Psoas muscle (tissue), 8 donors: ENCODE measurements around the gene SPECC1. TPM values are rescaled to one million over a fixed set of nuclear protein-coding genes. Genes with fewer than 3 reads are reported as not detected.
A peak's percentile ranks its signal among the peaks of the same experiment; 100 is the strongest.

ENCODE experiments used
- ATAC-seq, 4 donors: fragments of 200-7000 bp; cut with Tn5 transposase; one replicate each; pipeline ENCODE4 v1.9.1; 2020; ENCODE audit warnings: moderate library complexity in 3 of 4, mild to moderate bottlenecking in 2 of 4
- DNase-seq, 2 donors: peaks; one replicate each; pipeline ENCODE4 v3.0.0-alpha.2; 2020
- H3K27ac ChIP-seq: fragments of 200-600 bp; one replicate; pipeline ENCODE4 v1.8.0; 2022
- H3K27me3 ChIP-seq, 3 donors: fragments of 200-600 bp in 1 of 3; one replicate each; pipeline versions ENCODE4 v1.6.1 to v1.8.0; 2013 to 2022; ENCODE audit warnings: low read length in 2 of 3, mild to moderate bottlenecking in 2 of 3, moderate library complexity in 1 of 3; ENCODE audit not compliant: insufficient read depth in 3 of 3
- H3K36me3 ChIP-seq, 2 donors: fragments of 200-600 bp in 1 of 2; one replicate each; pipeline versions ENCODE4 v1.6.1 to v1.8.0; 2013 to 2022; ENCODE audit warnings: low read depth in 1 of 2, mild to moderate bottlenecking in 1 of 2, moderate library complexity in 1 of 2; ENCODE audit not compliant: insufficient read depth in 1 of 2
- H3K4me1 ChIP-seq: fragments of 200-600 bp; one replicate; pipeline ENCODE4 v1.8.0; 2022
- H3K4me3 ChIP-seq: fragments of 200-600 bp; one replicate; pipeline ENCODE4 v1.8.0; 2022; ENCODE audit warnings: mild to moderate bottlenecking
- H3K9me3 ChIP-seq: fragments of 200-600 bp; one replicate; pipeline ENCODE4 v1.8.0; 2022
- CTCF ChIP-seq: fragments of 200-600 bp; IDR thresholded peaks from one replicate; pipeline ENCODE4 v1.8.0; 2022; ENCODE audit warnings: antibody characterized with exemption
- WGBS, 3 donors: extraction: QIAGEN DNeasy Blood & Tissue Kit; methylation state at CpG; one replicate each; pipeline versions ENCODE4 v1.1.6 to v1.1.7; 2013; 5-methylcytosine and 5-hydroxymethylcytosine counted together
- intact Hi-C, 2 donors: fragments of 100-400 bp; cut with DNase I; formaldehyde crosslinking; loops; one replicate each; pipeline versions ENCODE4 v1.11.0 to v1.14.2; 2022
- polyA plus RNA-seq, 3 donors: library from polyadenylated mRNA; stranded (reverse); fragments of 200-250 nt; gene quantifications; one replicate each; pipeline ENCODE4 v1.2.3, GENCODE V29; 2013
- total RNA-seq, 4 donors: library from RNA; stranded (reverse); fragmentation: NEBNext Ultra II Directional in 2 of 4; extraction: Animal tissue kit (Norgen Biotek cat#: 25700) in 2 of 4; gene quantifications; one replicate each; pipeline versions ENCODE4 v1.2.1 to v1.2.4, GENCODE V29; 2021 to 2023
- donor health status: healthy with polysubstance abuse.
- donor health status: DM: no; HTN: no; CAD: no; lungs with moderate emphysema.
- donor health status: Bipolar disorder and iron deficiency.
- donor health status: healthy.
- donor health status: DM: yes; HTN: yes; CAD: no.
- donor health status: DM: no; HTN: no; CAD: no.
- donor health status: DM: no; HTN: no; CAD: no.
- donor health status: DM: yes; HTN: yes; CAD: no.

SPECC1 gene
- total and polyA plus RNA-seq, 7 donors, result 2.0 to 11.3 (median 4.7) TPM

- no peaks in the 10 kb centered on the region for H3K4me1 ChIP-seq
- H3K36me3 ChIP-seq, result no peaks in the 10 kb centered on the region
- intact Hi-C loops, result no loop called here
- H3K4me3 ChIP-seq, result no peak overlapping the region
- no peaks in the 10 kb centered on the region for H3K27me3 ChIP-seq
- DNase-seq (no peak), ATAC-seq (no peak)
- no peak for TF ChIP-seq CTCF
- H3K9me3 ChIP-seq, result no peaks in the 10 kb centered on the region
- no peak overlapping the region for H3K27ac ChIP-seq
- WGBS, 3 donors, result 96 to 98% (median 97%) methylated on average over 4 of the region's 4 CpGs
Observed at GRCh38 chr17:20241855-20242254, 232.7 kb downstream of the SPECC1 start.

- ATAC-seq (no peak), DNase-seq (no peak)
- Histone ChIP-seq H3K27me3 (no peaks in the 10 kb centered on the region), H3K4me3 (no peak overlapping the region), H3K9me3 (no peaks in the 10 kb centered on the region), H3K4me1 (no peaks in the 10 kb centered on the region), H3K27ac (no peak overlapping the region), H3K36me3 (no peaks in the 10 kb centered on the region)
- TF ChIP-seq CTCF, result no peak
- 85 to 93% (median 89%) methylated on average over 3 of the region's 3 CpGs for WGBS, 3 donors
- intact Hi-C loops, result no loop called here
Observed at GRCh38 chr17:20242271-20242670, 233.1 kb downstream of the SPECC1 start.

DNA sequence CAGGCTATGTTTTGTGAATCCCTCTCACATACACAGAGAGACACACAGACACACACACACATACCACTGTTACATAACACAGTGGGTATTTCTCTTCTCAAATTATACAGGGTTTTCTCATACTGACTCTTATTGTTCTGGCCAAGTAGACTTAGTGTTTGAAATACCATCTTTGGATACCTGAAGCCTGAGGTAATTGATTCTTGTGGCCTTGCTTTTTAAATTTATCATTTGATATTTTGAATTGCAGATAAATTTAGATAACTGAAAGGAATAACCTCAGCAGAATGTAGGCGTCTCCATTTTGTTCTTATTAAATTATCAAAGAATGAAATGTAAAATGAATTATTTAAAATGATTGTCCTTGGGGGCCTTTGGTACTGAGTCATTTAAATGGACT is 234.4 kb downstream of the SPECC1 start:
- Histone ChIP-seq H3K4me3 (no peak overlapping the region), H3K36me3 (no peaks in the 10 kb centered on the region), H3K27me3 (no peaks in the 10 kb centered on the region), H3K27ac (peak overlapping the region; percentile 36), H3K4me1 (no peaks in the 10 kb centered on the region), H3K9me3 (peaks cover 2% of the 10 kb centered on the region)
- TF ChIP-seq CTCF, result no peak
- WGBS, 3 donors, result 74 to 80% (median 76%) methylated on average over 1 of the region's 1 CpG
- ATAC-seq (no peak), DNase-seq (no peak)
- intact Hi-C loops, result no loop called here

DNA sequence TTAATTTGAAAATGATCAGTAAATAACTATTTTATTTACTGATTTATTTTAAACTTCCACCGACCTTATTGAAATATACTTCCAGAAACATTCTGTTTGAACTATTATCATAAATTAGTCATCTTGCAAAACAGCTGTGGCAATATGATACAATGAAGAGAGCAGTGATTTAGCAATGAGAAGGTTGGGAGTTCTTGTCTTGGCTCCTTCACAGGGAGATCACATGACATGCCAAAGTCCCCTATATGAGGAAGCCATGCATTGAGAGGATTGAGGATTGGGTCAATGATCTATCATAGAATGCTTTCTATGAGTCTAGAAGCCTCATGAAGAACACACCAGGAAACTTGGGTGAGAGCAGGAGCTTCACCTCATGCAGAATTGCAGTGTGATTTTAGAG is 235.5 kb downstream of the SPECC1 start:
- no peak overlapping the region for H3K27ac ChIP-seq
- no peaks in the 10 kb centered on the region for H3K4me1 ChIP-seq
- intact Hi-C loops, result no loop called here
- H3K27me3 ChIP-seq, result no peaks in the 10 kb centered on the region
- H3K9me3 ChIP-seq, result peaks cover 3% of the 10 kb centered on the region
- TF ChIP-seq CTCF, result no peak
- no peaks in the 10 kb centered on the region for H3K36me3 ChIP-seq
- DNase-seq (no peak), ATAC-seq (no peak)
- H3K4me3 ChIP-seq, result no peak overlapping the region
- WGBS, 3 donors, result 23 to 45% (median 42%) methylated on average over 1 of the region's 1 CpG

GRCh38 chr17:20246692-20247091 is 237.5 kb downstream of the SPECC1 start:
- no peak for TF ChIP-seq CTCF
- intact Hi-C loops, result no loop called here
- Histone ChIP-seq H3K27me3 (no peaks in the 10 kb centered on the region), H3K9me3 (peaks cover 3% of the 10 kb centered on the region), H3K4me1 (no peaks in the 10 kb centered on the region), H3K36me3 (no peaks in the 10 kb centered on the region), H3K27ac (no peak overlapping the region), H3K4me3 (no peak overlapping the region)
- ATAC-seq (no peak), DNase-seq (no peak)
- WGBS, 3 donors, result 79 to 87% (median 84%) methylated on average over 1 of the region's 1 CpG
